ENCODE results near the gene INTS7.
"Not testable (repeated sequence)": the region's sequence is repeated elsewhere in the genome, so short reads cannot be mapped to it uniquely, and the experiment has no call there.

Gene INTS7

GRCh38 chr1:211973541-211973940, 61.8 kb downstream of the INTS7 start:
- no peak for DNase-seq

DNA sequence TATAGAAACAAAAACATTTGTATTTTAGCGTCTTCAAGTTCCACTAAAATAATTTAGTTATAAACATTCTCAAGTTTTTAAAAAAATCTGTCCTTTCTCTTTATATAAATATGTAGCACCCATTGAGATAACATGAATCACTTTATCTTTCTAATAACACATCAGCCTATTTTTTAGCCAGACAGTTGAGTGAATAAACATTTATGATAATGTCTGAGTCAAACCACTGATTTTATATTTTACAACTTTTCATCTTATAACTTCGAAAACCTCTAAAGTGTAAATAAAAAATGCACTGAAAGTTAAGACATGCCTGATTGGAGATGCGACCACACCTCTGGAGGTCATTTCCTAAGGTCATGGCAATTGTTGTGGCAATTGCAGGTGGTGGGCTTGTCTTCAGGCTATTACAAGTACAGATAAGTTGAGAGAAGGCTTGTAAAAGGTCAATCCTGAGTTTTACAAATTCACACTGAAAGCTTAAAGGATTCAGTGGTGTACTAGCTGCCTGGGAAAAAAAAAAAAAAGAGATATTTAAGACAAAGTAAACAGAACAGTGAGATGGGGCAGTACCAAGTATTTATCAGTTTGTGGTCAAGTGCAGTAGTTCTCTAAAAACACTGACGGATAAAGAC, 67.0 kb downstream of the INTS7 start:
- peak; percentile 20 for DNase-seq

DNA sequence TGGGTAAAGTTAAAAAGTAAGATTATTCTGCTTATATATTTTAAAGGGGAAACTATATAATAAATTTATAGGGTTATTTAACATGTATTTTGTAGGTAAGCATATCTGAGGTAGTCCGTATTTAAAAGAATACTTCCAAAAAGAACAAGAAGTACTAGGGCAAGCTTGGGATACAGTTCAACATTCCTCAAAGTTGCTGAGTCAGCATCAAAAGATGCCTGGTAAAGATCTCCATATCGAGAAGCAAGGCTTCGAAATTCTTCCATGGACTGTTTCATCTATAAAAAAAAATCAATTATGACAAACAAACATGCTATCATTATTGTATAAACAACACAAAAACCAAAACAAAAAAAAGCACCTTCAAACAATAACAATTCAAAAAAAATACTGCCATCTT, 67.7 kb downstream of the INTS7 start:
- DNase-seq, result no peak

DNA sequence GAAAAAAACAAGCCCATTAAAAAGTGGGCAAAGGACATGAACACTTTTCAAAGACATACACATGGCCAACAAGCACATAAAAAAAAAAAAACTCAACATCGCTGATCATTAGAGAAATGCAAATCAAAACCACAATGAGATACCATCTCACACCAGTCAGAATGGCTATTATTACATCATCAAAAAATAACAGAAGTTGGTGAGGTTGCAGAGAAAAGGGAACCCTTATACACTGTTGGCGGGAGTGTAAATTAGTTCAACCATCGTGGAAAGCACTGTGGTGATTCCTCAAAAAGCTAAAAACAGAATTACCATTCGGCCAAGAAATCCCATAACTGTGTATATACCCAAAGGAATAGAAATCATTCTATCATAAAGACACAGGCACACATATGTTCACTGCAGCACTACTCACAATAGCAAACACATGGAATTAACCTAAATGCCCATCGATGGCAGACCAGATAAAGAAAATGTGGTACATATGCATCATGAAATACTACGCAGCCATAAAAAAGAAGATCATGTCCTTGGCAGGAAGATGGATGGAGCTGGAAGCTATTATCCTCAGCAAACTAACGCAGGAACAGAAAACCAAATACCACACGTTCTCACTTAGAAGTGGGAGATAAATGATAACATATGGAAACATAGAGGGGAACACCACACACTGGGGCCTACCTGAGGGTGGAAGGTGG, 70.1 kb downstream of the INTS7 start:
- peak; percentile 47 for DNase-seq

DNA sequence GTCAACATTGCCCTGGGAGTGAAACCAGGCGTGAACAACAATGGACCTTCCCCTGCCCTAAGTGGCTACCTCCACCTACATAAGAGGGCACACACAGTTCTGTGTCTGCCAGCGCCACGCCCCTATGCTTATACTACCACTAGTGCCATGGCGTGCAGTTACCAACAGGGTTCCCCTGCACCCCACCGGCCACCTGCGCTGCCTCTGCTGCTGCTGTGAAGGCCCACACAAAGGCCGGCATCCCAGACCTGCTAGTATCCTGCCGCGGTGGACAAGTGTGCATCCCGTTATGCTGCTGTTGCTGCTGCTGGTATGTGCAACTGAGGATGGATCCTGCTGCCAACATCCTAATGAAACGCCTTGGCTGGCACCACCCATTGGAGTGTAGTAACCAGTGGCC, 75.7 kb downstream of the INTS7 start:
- DNase-seq, result no peak

DNA sequence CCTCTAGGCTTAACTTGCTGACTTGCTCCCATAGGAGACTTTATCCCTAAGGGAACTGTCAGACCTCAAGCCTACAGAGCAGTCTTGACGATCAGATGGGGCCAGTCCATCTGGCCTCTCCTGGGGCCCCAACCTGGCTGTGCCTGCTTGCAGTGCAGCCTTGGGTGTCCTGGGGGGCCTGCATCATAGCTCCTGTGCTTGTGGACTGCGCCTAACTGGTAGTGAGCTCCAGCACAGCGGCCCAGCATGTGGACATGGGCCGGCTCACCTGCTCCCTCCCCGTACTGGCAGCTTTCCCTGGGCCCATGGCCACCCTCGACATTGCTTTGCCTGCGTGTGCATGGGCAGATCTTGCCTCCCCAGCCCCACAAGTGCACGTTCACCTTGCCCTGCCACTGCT, 76.1 kb downstream of the INTS7 start:
- no peak for DNase-seq

- not testable (repeated sequence) for DNase-seq
Observed at GRCh38 chr1:211954028-211954427, 81.3 kb downstream of the INTS7 start.

DNA sequence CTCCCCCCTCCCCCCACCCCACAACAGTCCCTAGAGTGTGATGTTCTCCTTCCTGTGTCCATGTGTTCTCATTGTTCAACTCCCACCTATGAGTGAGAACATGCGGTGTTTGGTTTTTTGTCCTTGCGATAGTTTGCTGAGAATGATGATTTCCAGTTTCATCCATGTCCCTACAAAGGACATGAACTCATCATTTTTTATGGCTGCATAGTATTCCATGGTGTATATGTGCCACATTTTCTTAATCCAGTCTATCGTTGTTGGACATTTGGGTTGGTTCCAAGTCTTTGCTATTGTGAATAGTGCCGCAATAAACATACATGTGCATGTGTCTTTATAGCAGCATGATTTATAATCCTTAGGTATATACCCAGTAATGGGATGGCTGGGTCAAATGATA, 81.8 kb downstream of the INTS7 start:
- DNase-seq, result not testable (repeated sequence)

- no peak for DNase-seq
Observed at GRCh38 chr1:211952299-211952698, 83.1 kb downstream of the INTS7 start.

DNA sequence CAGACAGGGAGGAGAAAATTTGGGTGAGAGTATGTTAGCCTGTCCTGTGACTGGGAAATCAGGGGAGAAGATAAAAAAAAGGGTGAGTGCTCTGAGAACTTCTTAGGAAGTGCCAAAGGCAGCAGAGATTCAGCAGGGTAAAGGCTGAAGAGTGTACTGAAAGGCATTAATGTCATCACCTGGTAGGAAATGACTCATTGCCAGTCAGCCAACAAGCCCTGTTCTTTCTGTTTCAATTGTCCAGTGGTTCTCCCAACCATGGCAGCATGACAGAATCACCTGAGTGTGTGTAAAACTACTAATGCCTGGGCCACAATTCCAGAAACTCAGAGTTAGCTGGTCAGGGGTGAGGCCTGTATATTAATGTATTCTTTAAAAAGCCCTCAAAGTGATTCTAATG, 83.5 kb downstream of the INTS7 start:
- no peak for DNase-seq

- no peak for DNase-seq
Observed at GRCh38 chr1:211948377-211948776, 87.0 kb downstream of the INTS7 start.

DNA sequence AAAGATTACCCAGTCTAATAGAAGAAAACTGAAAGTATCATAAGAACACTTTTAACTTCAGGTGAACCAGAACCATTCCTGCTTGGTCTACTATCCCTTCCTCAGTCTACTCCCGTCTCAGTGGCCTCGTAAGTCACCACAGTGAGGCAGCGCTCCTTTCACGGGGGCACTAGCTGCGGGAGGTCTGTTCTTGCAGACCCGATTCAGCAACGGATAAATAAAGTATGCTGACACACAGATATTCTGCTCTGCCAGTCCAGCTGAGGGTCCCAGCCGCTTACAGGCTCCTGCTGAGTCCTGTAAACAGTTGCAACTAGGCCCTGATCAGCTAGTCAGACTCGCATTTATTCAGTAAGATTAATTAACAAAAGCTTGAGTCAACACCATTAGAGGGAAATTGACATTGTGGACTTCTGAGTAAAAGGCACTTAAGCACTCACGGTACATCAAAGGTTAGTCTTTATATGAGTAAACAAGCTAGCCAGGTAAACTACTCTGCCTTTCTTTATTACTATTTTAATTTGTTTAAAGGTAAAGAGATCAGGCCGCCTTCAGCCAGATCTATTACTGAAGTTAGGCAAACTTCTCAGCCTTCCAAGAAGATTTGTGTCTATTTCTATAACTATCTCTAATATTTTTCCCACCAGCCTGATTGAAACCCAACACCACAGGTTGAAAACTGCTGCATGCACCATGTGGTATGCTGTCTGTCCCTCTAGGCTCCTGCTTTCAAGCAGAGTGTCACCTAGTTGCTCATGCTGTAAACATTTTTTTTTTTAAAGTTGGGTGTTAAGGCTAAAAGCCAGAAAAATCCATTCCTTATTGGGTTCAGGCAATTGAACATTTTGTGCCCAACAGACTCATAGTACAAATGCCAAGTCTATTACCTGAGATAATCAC, 87.7 kb downstream of the INTS7 start:
- DNase-seq, result no peak

DNA sequence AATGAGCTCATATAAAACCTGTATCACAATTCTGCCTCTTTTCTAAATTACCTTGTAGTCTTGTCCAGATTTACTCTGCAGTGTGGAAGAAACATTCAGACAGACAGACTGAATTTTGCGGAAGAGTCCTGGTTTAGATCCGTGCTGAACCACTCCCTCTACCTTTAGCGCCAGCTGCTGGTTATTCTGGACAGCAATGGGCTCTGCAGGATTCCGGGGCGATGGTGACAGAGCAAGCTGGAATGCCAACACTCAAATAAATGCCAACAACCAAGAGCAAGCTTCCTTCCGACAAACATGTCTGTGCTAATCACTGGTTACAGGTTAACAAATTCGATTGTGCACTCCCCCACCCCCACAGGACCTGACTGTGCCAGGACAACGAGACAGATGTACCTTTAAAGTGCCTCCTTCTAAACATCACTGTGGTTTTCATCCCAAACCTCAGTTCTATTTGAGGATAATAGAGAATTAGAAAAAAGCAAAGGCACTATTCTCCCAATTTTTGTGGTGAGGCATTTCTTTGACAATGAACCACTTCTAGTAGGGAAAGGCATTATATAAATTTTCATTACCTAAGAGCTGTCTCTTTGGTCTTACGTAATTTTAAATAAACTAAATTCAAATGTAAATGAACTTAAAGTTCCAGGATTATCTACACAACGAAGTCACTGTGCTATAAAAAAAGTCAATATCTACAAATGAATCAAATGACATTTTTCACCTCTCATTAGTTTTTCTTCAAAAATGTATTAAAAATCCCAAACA, 90.4 kb downstream of the INTS7 start:
- no peak for DNase-seq

GRCh38 chr1:211942583-211942982, 92.8 kb downstream of the INTS7 start:
- DNase-seq, result no peak

- DNase-seq, result no peak
Observed at GRCh38 chr1:211939876-211940468, 95.4 kb downstream of the INTS7 start.

DNA sequence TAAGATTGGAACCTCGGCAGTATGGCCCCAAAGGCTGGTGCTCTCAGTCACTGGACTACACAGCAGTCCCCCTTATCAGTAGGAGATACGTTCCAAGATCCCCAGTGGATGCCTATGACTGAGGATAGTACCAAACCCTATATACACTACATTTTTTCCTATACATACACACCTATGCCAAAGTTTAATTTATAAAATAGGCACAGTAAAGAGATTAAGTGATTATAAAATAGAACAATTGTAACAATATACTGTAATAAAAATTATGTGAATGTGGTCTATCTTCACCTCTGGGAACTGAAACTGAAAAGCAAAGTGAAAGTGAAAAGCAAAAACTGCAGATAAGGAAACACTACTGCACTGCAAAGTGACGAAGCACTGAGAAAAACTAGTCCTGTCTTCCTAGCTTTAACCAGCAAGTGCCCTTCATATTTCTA, 96.8 kb downstream of the INTS7 start:
- DNase-seq, result peak; percentile 66

DNA sequence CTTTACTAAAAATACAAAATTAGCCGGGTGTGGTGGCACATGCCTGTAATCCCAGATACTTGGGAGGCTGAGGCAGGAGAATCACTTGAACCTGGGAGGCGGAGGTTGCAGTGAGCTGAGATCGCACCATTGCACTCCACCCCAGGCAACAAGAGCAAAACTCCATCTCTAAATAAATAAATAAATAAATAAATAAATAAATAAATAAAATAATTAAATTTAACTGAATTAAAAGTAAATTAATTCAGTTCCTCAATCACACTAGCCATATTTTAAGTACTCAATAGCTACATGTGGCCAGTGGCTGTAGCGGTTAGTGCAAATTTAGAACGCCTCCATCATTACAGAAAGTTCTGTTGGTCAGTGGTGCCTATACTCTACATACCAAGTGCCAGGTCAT, 97.9 kb downstream of the INTS7 start:
- not testable (repeated sequence) for DNase-seq

GRCh38 chr1:211935448-211935970, 99.8 kb downstream of the INTS7 start:
- DNase-seq, result no peak

DNA sequence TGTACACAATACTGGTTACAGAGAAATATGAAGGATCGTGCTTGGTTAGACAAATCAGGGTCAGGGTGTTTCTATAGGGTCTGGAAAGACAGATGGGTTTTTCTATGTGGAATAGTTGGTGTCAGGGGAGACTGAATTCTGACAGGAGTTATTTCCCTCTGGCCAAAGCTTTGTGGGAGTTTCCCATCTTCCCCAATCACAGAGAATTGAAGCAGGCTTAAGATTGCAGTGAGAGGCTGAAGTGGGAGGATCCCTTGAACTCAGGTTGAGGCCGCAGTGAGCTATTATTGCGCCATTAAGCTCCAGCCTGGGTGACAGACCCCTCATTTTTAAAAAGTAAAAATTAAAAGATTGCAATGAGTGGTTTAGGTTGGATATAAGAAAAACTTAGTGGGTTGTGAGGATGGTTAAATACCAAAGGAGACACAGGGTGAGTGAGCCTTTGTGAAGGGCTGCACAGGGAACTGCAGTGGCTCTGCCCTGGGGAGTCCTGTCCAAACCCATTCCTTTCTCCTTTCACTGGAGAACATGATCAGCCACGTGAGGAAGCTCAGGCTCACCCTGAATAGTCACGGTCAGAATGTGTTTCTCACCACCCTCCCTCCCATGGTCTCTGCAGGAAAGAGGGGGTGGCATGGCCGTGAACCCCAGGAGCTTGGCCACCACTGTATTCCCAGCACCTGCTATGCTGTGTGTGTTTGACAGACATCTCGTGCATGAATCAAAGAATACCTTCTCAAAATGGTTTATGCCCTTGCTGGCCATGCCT, 101.2 kb downstream of the INTS7 start:
- DNase-seq, result no peak

DNA sequence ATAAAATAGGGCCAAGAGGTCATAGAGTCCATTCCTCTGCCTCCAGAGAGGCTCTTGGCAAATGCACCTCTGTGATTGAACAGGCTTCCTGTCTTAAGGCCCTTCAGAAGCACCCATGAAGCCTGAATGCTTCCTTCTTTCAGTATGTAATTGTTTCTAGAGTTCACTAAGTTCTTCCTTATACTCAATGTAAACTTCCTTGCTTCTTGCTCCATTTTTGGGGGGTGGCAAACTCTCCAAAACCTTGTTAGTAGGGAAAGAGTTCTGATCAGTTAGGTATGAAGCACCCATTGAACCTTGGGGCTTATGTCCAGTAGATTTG, 102.5 kb downstream of the INTS7 start:
- no peak for DNase-seq

GRCh38 chr1:211932231-211932932, 103.0 kb downstream of the INTS7 start:
- DNase-seq, result no peak

Measured in hematopoietic multipotent progenitor cell treated with erythropoietin and hydrocortisone succinate and interleukin-3 and kit ligand, for 6 days (in vitro differentiated cells).